ENCODE data around the gene KLK8. TPM values are rescaled to one million over a fixed set of nuclear protein-coding genes. Genes with fewer than 3 reads are reported as not detected.
A peak's percentile ranks its signal among the peaks of the same experiment; 100 is the strongest.

KLK8 gene
- total RNA-seq, 1 experiment from 2014 or later: 2.7 TPM

DNA sequence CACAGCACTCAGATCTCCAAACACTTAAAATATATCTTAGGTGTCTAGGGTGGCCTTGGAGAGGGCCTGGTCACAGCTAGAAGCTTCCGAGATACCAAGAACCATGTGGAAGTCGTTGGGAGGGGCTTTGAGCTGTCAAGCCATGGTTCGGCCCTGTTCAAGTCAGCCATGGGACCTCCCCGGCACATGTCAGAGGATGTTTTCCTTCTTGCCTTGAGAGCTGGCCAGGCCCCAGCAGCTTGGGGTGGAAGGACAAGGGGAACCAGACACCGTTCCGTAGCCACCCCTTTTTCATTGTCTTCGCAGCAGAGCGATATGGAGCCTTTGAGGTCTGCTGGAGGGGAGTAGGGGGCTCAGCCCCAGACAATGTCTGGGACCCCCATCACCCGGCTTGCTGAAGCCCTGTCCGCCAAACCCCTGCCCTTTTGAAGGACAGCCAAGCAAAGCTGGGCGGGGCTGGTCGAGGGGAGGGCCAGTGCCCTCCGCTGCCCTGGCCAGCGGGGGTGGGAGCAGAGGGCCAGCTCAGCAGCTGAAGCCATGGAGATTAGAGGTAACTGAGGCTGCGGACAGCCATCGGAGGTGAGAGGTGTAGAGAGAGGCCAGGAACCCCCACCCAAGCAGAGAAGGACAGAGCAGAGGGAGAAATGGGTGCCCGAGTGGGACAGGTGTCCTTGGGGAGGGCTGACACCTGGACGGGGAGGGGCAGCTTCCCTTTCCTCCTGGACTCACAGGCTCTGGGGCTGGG, 24.6 kb upstream of the KLK8 start:
- Histone ChIP-seq H3K23ac (ENCODE audit: insufficient read length, low read depth, low read length) (no peak overlapping the region), H3K9me3 (ENCODE audit: control insufficient read depth, low read depth, low read length) (no peaks in the 10 kb centered on the region), H3K79me2 (ENCODE audit: insufficient read depth, low read length) (no peaks in the 10 kb centered on the region), H3K4ac (ENCODE audit: low read depth, low read length) (no peak overlapping the region), H3K27ac (ENCODE audit: insufficient read length, low read depth, low read length) (no peak overlapping the region), H3K18ac (ENCODE audit: insufficient read length, low read depth, low read length) (no peak overlapping the region), H3K56ac (ENCODE audit: insufficient read length, low read depth, low read length) (no peak overlapping the region), H2BK120ac (ENCODE audit: low read depth, low read length, poor library complexity, severe bottlenecking) (no peak overlapping the region), H3T11ph (ENCODE audit: low read length) (no peak overlapping the region), H3K79me1 (ENCODE audit: insufficient read depth, low read depth, low read length, poor library complexity, severe bottlenecking) (no peaks in the 10 kb centered on the region), H4K20me1 (ENCODE audit: control insufficient read depth, insufficient read depth, insufficient read length) (no peaks in the 10 kb centered on the region), H2AFZ (ENCODE audit: low read length) (no peak overlapping the region), H2AK5ac (ENCODE audit: insufficient read length, low read length) (no peak overlapping the region), H2BK15ac (ENCODE audit: low read depth, low read length) (no peak overlapping the region), H3K23me2 (ENCODE audit: insufficient read length, low read depth, low read length, poor library complexity, severe bottlenecking) (no peaks in the 10 kb centered on the region), H2BK5ac (ENCODE audit: insufficient read length, low read length) (no peak overlapping the region), H3K27me3 (ENCODE audit: insufficient read depth, low read length) (no peaks in the 10 kb centered on the region), H4K8ac (replicated peaks; ENCODE audit: insufficient read length, low read depth, low read length) (no peak overlapping the region), H4K91ac (ENCODE audit: insufficient read length, low read depth, low read length) (no peak overlapping the region), H2BK12ac (ENCODE audit: insufficient read length, low read depth, low read length) (no peak overlapping the region), H4K5ac (ENCODE audit: insufficient read length, low read depth, low read length) (no peak overlapping the region), H3K14ac (ENCODE audit: insufficient read depth, low read length) (no peak overlapping the region; the same call in 1 of the 2 replicates), H3K4me2 (ENCODE audit: insufficient read depth, insufficient read length, low read length) (no peak overlapping the region), H3K9ac (ENCODE audit: extremely low read depth, insufficient read length, low read length) (no peak overlapping the region), H3K4me1 (ENCODE audit: insufficient read depth, low read length) (no peaks in the 10 kb centered on the region), H2BK20ac (ENCODE audit: low read depth, low read length, poor library complexity, severe bottlenecking) (no peak overlapping the region)
- Mint-ChIP-seq H3K4me3 (peak overlapping the region in 1 of 2 experiments; percentile 23; a peak in 1 of 5 replicates), H3K27me3 (ENCODE audit: low read depth) (peaks cover 6% of the 10 kb centered on the region), H3K36me3 (ENCODE audit: insufficient read depth in 1 of 3, low read depth in 3 of 3) (no peaks in the 10 kb centered on the region), H3K9me3 (no peaks in the 10 kb centered on the region; a peak in 1 of 5 replicates), H3K27ac (0 out of 7 replicates have a peak overlapping the region, but pooled peaks of 1 of the 3 experiments have one; percentile 18), H3K4me1 (peaks cover 28 to 50% of the 10 kb centered on the region in 2 experiments)
- DNase-seq: no peak
- TF ChIP-seq, protein P1, sequence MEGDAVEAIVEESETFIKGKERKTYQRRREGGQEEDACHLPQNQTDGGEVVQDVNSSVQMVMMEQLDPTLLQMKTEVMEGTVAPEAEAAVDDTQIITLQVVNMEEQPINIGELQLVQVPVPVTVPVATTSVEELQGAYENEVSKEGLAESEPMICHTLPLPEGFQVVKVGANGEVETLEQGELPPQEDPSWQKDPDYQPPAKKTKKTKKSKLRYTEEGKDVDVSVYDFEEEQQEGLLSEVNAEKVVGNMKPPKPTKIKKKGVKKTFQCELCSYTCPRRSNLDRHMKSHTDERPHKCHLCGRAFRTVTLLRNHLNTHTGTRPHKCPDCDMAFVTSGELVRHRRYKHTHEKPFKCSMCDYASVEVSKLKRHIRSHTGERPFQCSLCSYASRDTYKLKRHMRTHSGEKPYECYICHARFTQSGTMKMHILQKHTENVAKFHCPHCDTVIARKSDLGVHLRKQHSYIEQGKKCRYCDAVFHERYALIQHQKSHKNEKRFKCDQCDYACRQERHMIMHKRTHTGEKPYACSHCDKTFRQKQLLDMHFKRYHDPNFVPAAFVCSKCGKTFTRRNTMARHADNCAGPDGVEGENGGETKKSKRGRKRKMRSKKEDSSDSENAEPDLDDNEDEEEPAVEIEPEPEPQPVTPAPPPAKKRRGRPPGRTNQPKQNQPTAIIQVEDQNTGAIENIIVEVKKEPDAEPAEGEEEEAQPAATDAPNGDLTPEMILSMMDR (conservative IDR thresholded peaks at IDR 0.05): no peak
- WGBS (ENCODE audit: extremely low coverage, insufficient read length, low lambda C conversion rate): no CpG with 5 or more reads among the region's 18 CpGs
